ENCODE results near the gene ARMS2. TPM values are rescaled to one million over a fixed set of nuclear protein-coding genes. Genes with fewer than 3 reads are reported as not detected.

Gene ARMS2
- total RNA-seq, 2 experiments from 2014 or later = not detected

- CTCF ChIA-PET (ENCODE audit: unreplicated experiment) = no interaction called here
- no peak overlapping the region for H3K4me2 ChIP-seq (ENCODE audit: low read length)
- no peaks in the 10 kb centered on the region for H4K20me1 ChIP-seq (ENCODE audit: insufficient read depth, low read length)
- no peak for DNase-seq (ENCODE audit: low spot score)
- POLR2A ChIA-PET = no interaction called here
- BruUV-seq (replicated peaks) = no TSS peak
- H3K4me1 ChIP-seq (ENCODE audit: insufficient read depth, low read length, poor library complexity, severe bottlenecking) = no peaks in the 10 kb centered on the region
- H3K9me3 ChIP-seq (ENCODE audit: low read length) = no peaks in the 10 kb centered on the region
- no peaks in the 10 kb centered on the region for H3K9me2 ChIP-seq (ENCODE audit: insufficient read depth, low read length)
- no peak overlapping the region for H3K4me3 ChIP-seq (ENCODE audit: low read depth, low read length, poor library complexity, severe bottlenecking)
- no peaks in the 10 kb centered on the region for H3K79me2 ChIP-seq (ENCODE audit: insufficient read depth, low read depth, low read length)
- H3K36me3 ChIP-seq (ENCODE audit: insufficient read depth, low read length) = no peaks in the 10 kb centered on the region
- TF ChIP-seq, protein P1, sequence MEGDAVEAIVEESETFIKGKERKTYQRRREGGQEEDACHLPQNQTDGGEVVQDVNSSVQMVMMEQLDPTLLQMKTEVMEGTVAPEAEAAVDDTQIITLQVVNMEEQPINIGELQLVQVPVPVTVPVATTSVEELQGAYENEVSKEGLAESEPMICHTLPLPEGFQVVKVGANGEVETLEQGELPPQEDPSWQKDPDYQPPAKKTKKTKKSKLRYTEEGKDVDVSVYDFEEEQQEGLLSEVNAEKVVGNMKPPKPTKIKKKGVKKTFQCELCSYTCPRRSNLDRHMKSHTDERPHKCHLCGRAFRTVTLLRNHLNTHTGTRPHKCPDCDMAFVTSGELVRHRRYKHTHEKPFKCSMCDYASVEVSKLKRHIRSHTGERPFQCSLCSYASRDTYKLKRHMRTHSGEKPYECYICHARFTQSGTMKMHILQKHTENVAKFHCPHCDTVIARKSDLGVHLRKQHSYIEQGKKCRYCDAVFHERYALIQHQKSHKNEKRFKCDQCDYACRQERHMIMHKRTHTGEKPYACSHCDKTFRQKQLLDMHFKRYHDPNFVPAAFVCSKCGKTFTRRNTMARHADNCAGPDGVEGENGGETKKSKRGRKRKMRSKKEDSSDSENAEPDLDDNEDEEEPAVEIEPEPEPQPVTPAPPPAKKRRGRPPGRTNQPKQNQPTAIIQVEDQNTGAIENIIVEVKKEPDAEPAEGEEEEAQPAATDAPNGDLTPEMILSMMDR (conservative IDR thresholded peaks at IDR 0.05; ENCODE audit: low read length) = no peak
- no peak for TF ChIP-seq EZH2phosphoT487 (IDR thresholded peaks at IDR 0.05; ENCODE audit: borderline replicate concordance, low read depth, low read length)
- no peak overlapping the region for H2AFZ ChIP-seq (ENCODE audit: low read length)
- no peak overlapping the region for H3K27ac ChIP-seq (ENCODE audit: low read depth, low read length, poor library complexity, severe bottlenecking)
- intact Hi-C loops (cut with micrococcal nuclease; ENCODE audit: unreplicated experiment) = loop anchor here (10.0 kb wide), 1 partner anchor 119 kb away; the partner anchor contains the start of gene DMBT1
Measured at GRCh38 chr10:122445469-122445868, 9.0 kb upstream of the ARMS2 start.

- no peaks in the 10 kb centered on the region for H3K4me1 ChIP-seq (ENCODE audit: insufficient read depth, low read length, poor library complexity, severe bottlenecking)
- CTCF ChIA-PET (ENCODE audit: unreplicated experiment) = no interaction called here
- no peaks in the 10 kb centered on the region for H3K9me2 ChIP-seq (ENCODE audit: insufficient read depth, low read length)
- no peak overlapping the region for H3K4me3 ChIP-seq (ENCODE audit: low read depth, low read length, poor library complexity, severe bottlenecking)
- no peaks in the 10 kb centered on the region for H3K36me3 ChIP-seq (ENCODE audit: insufficient read depth, low read length)
- H3K27ac ChIP-seq (ENCODE audit: low read depth, low read length, poor library complexity, severe bottlenecking) = no peak overlapping the region
- H3K4me2 ChIP-seq (ENCODE audit: low read length) = no peak overlapping the region
- no peak for DNase-seq (ENCODE audit: low spot score)
- POLR2A ChIA-PET = no interaction called here
- intact Hi-C loops (cut with micrococcal nuclease; ENCODE audit: unreplicated experiment) = loop anchor here (10.0 kb wide), 1 partner anchor 119 kb away; the partner anchor contains the start of gene DMBT1
- no peaks in the 10 kb centered on the region for H3K79me2 ChIP-seq (ENCODE audit: insufficient read depth, low read depth, low read length)
- no peaks in the 10 kb centered on the region for H3K9me3 ChIP-seq (ENCODE audit: low read length)
- TF ChIP-seq, protein P1 (conservative IDR thresholded peaks at IDR 0.05; ENCODE audit: low read length) = no peak
- no peak for TF ChIP-seq EZH2phosphoT487 (IDR thresholded peaks at IDR 0.05; ENCODE audit: borderline replicate concordance, low read depth, low read length)
- H4K20me1 ChIP-seq (ENCODE audit: insufficient read depth, low read length) = no peaks in the 10 kb centered on the region
- H2AFZ ChIP-seq (ENCODE audit: low read length) = no peak overlapping the region
- no TSS peak for BruUV-seq (replicated peaks)
Measured at GRCh38 chr10:122445904-122446303, 8.5 kb upstream of the ARMS2 start.

DNA sequence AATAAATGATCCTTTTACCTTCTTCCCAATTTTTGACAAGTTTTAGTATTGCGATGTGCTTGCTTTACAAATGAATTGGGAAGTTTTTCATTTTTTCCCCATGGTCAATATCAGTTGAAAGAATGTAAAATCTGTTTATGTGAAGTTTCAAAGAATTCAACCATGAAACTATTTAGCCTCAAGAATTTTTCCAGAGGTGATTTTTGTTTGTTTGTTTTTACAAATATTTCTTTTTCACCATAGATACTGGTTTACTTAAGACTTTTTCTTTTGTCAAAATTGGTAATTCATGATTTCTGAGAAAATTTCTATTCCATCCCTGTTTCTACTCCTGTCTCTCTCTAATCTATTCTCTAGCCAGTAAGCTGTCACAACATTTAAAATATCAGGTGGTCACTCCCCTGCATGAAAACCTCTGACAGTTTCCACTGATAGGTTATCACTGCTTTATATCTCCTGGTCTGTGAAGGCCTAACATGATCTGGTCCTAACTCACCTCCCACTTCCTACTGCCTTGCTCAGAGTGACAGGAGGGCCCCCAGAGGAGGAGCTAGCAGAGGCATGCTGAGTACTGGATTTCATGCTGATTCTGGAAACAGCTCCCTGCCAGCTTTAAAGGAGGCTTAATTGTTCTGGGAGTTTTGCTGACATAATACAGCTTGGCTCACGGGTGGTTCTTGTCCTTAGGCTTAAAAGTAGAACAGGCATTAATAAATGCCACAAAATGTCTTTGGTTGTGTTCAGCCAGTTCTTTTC lies 7.6 kb upstream of the ARMS2 start:
- no peak for DNase-seq (ENCODE audit: low spot score)
- ChIA-PET POLR2A (no interaction called here), CTCF (ENCODE audit: unreplicated experiment) (no interaction called here)
- intact Hi-C loops (cut with micrococcal nuclease; ENCODE audit: unreplicated experiment) = loop anchor here (10.0 kb wide), 1 partner anchor 118 kb away; the partner anchor contains the start of gene DMBT1
- H2AFZ ChIP-seq (ENCODE audit: low read length) = no peak overlapping the region
- H3K4me2 ChIP-seq (ENCODE audit: low read length) = no peak overlapping the region
- H3K79me2 ChIP-seq (ENCODE audit: insufficient read depth, low read depth, low read length) = no peaks in the 10 kb centered on the region
- H4K20me1 ChIP-seq (ENCODE audit: insufficient read depth, low read length) = no peaks in the 10 kb centered on the region
- no peaks in the 10 kb centered on the region for H3K36me3 ChIP-seq (ENCODE audit: insufficient read depth, low read length)
- no peak overlapping the region for H3K27ac ChIP-seq (ENCODE audit: low read depth, low read length, poor library complexity, severe bottlenecking)
- no peaks in the 10 kb centered on the region for H3K9me3 ChIP-seq (ENCODE audit: low read length)
- H3K4me1 ChIP-seq (ENCODE audit: insufficient read depth, low read length, poor library complexity, severe bottlenecking) = no peaks in the 10 kb centered on the region
- no TSS peak for BruUV-seq (replicated peaks)
- H3K9me2 ChIP-seq (ENCODE audit: insufficient read depth, low read length) = no peaks in the 10 kb centered on the region
- no peak overlapping the region for H3K4me3 ChIP-seq (ENCODE audit: low read depth, low read length, poor library complexity, severe bottlenecking)
- no peak for TF ChIP-seq EZH2phosphoT487 (IDR thresholded peaks at IDR 0.05; ENCODE audit: borderline replicate concordance, low read depth, low read length)
- TF ChIP-seq, protein P1 (conservative IDR thresholded peaks at IDR 0.05; ENCODE audit: low read length) = no peak
